Tracheal epithelial cell (primary cell): ENCODE results near the gene OTOF. TPM values are rescaled to one million over a fixed set of nuclear protein-coding genes. Genes with fewer than 3 reads are reported as not detected.

ENCODE experiments used
- total RNA-seq: library from RNA; depleted of rRNA; stranded (reverse); fragments of >200 nt; gene quantifications from 2 replicates; pipeline ENCODE4 v1.2.1, GENCODE V29; 2014

Gene OTOF
- under 0.01 TPM in 1 of 2 replicates, not detected in the other for total RNA-seq

GRCh38 chr2:26477911-26478253 lies at the start of gene OTOF:
TSS of gene OTOF (minus strand) at chr2:26478124.

Other genes starting within 250 kb of the OTOF start
- gene HADHA, start 233.5 kb downstream of the OTOF start, total RNA-seq = 136 and 193 TPM in 2 replicates
- 82.2 and 125 TPM in 2 replicates for gene HADHB, start 233.2 kb downstream of the OTOF start, total RNA-seq
- gene SELENOI, start 132.0 kb downstream of the OTOF start, total RNA-seq = 26.0 and 39.6 TPM in 2 replicates
- gene ADGRF3, start 131.3 kb downstream of the OTOF start, total RNA-seq = not detected in 2 replicates
- 0.21 and 0.24 TPM in 2 replicates for gene DRC1, start 76.2 kb downstream of the OTOF start, total RNA-seq
- gene CIB4, start 163.2 kb upstream of the OTOF start, total RNA-seq = not detected in 2 replicates
- gene KCNK3, start 214.6 kb upstream of the OTOF start, total RNA-seq = 4.3 TPM in 1 of 2 replicates, not detected in the other